Fibroblast of lung (primary cell): ENCODE data around the gene KLHL29. TPM values are rescaled to one million over a fixed set of nuclear protein-coding genes. Genes with fewer than 3 reads are reported as not detected.
A peak's percentile ranks its signal among the peaks of the same experiment; 100 is the strongest.

Experiments used
- DNase-seq, 2 donors: peaks; one replicate each; pipeline versions ENCODE4 v3.0.0 to v3.0.0-alpha.2; 2010; ENCODE audit warnings: low read depth in 2 of 2
- H2AFZ ChIP-seq: 2 replicates; pipeline ENCODE4 v1.5.1; 2012; ENCODE audit warnings: low read length, control low read depth, inconsistent platforms
- H3K27ac ChIP-seq: 2 replicates; pipeline ENCODE4 v1.5.1; 2011; ENCODE audit warnings: low read length, control low read depth; ENCODE audit not compliant: insufficient read depth
- H3K27me3 ChIP-seq: 2 replicates; pipeline ENCODE4 v1.5.1; 2011; ENCODE audit warnings: mild to moderate bottlenecking, low read length; ENCODE audit not compliant: control insufficient read depth, insufficient read depth
- H3K36me3 ChIP-seq: 2 replicates; pipeline ENCODE4 v1.5.1; 2011; ENCODE audit warnings: low read length; ENCODE audit not compliant: control insufficient read depth, insufficient read depth
- H3K4me1 ChIP-seq: 2 replicates; pipeline ENCODE4 v1.5.1; 2011; ENCODE audit warnings: low read length; ENCODE audit not compliant: control insufficient read depth, insufficient read depth; ENCODE audit errors: extremely low read depth
- H3K4me2 ChIP-seq: 2 replicates; pipeline ENCODE4 v1.5.1; 2011; ENCODE audit warnings: low read length, control low read depth; ENCODE audit not compliant: insufficient read depth; ENCODE audit errors: extremely low read depth
- H3K4me3 ChIP-seq, 4 experiments: fragments of 200-600 bp in 1 of 4; sonication (generic) in 1 of 4; replicated peaks in 1 of 4; 2 replicates each; pipeline ENCODE4 v1.5.1; 2011 to 2016; ENCODE audit warnings: low read length in 4 of 4, low read depth in 3 of 4, mild to moderate bottlenecking in 3 of 4, control low read depth in 2 of 4, inconsistent platforms in 1 of 4, mixed read lengths in 1 of 4; ENCODE audit not compliant: insufficient read depth in 1 of 4; ENCODE audit errors: control extremely low read depth in 1 of 4
- H3K79me2 ChIP-seq: 2 replicates; pipeline ENCODE4 v1.5.1; 2012; ENCODE audit warnings: mild to moderate bottlenecking, low read length, inconsistent platforms; ENCODE audit not compliant: control insufficient read depth, insufficient read depth
- H3K9ac ChIP-seq: 2 replicates; pipeline ENCODE4 v1.5.1; 2011; ENCODE audit warnings: mild to moderate bottlenecking, low read length, control low read depth; ENCODE audit not compliant: insufficient read depth
- H3K9me3 ChIP-seq: 2 replicates; pipeline ENCODE4 v1.5.1; 2012; ENCODE audit warnings: low read depth, low read length; ENCODE audit not compliant: control insufficient read depth, insufficient read depth
- H4K20me1 ChIP-seq: 2 replicates; pipeline ENCODE4 v1.5.1; 2011; ENCODE audit warnings: low read length; ENCODE audit not compliant: control insufficient read depth, insufficient read depth; ENCODE audit errors: extremely low read depth
- CTCF ChIP-seq, 2 donors: IDR thresholded peaks in 1 of 2; conservative IDR thresholded peaks in 1 of 2; 1 replicate in 1 of 2; 2 replicates in 1 of 2; pipeline ENCODE4 v1.5.1; 2011 to 2012; ENCODE audit warnings: low read length in 2 of 2, control low read depth in 1 of 2, inconsistent platforms in 1 of 2, low read depth in 1 of 2, mild to moderate bottlenecking in 1 of 2
- EZH2 ChIP-seq: IDR thresholded peaks from 2 replicates; pipeline ENCODE4 v1.5.1; 2012; ENCODE audit warnings: low read length, control low read depth, mild to moderate bottlenecking; ENCODE audit errors: missing control alignments
- polyA plus RNA-seq, 2 donors: library from polyadenylated mRNA; depleted of rRNA in 1 of 2; stranded (reverse) in 1 of 2; unstranded in 1 of 2; fragments of >200 nt; gene quantifications; 2 replicates each; pipeline ENCODE4 v1.2.1, GENCODE V29; 2011 to 2012; ENCODE audit warnings: missing spikeins in 1 of 2
- total RNA-seq: library from RNA; depleted of rRNA; stranded (reverse); fragments of >200 nt; gene quantifications from 2 replicates; pipeline ENCODE4 v1.2.1, GENCODE V29; 2014

Gene KLHL29
- total and polyA plus RNA-seq, 2 donors (not counting 1 experiment from before 2014, with no cell fraction given) = 7.1 to 7.9 TPM

- H3K27me3 ChIP-seq = no peaks in the 10 kb centered on the region
- H3K4me2 ChIP-seq = no peak overlapping the region
- H3K36me3 ChIP-seq = no peaks in the 10 kb centered on the region
- H4K20me1 ChIP-seq = no peaks in the 10 kb centered on the region
- no peaks in the 10 kb centered on the region for H3K4me1 ChIP-seq
- H3K9ac ChIP-seq = no peak overlapping the region
- no peaks in the 10 kb centered on the region for H3K9me3 ChIP-seq
- no peak overlapping the region for H3K4me3 ChIP-seq
- no peak overlapping the region for H3K27ac ChIP-seq
- no peaks in the 10 kb centered on the region for H3K79me2 ChIP-seq
- no peak overlapping the region for H2AFZ ChIP-seq
- no peak for TF ChIP-seq EZH2
- TF ChIP-seq CTCF (conservative IDR thresholded peaks at IDR 0.05 in 1 of 2, IDR thresholded peaks at IDR 0.05 in 1 of 2; ENCODE audit: low read depth in 1 of 2, low read length in 2 of 2) = no peak
- DNase-seq = no peak
Measured at GRCh38 chr2:23503682-23504081, 118.7 kb downstream of the KLHL29 start.

- H3K4me1 ChIP-seq = no peaks in the 10 kb centered on the region
- no peak for DNase-seq
- H3K9ac ChIP-seq = no peak overlapping the region
- no peak for TF ChIP-seq EZH2
- H3K27me3 ChIP-seq = no peaks in the 10 kb centered on the region
- no peaks in the 10 kb centered on the region for H3K36me3 ChIP-seq
- no peaks in the 10 kb centered on the region for H3K79me2 ChIP-seq
- no peak overlapping the region for H3K4me3 ChIP-seq
- no peak overlapping the region for H3K4me2 ChIP-seq
- H4K20me1 ChIP-seq = no peaks in the 10 kb centered on the region
- H3K9me3 ChIP-seq = no peaks in the 10 kb centered on the region
- no peak overlapping the region for H2AFZ ChIP-seq
- no peak overlapping the region for H3K27ac ChIP-seq
Measured at GRCh38 chr2:23504591-23504990, 119.6 kb downstream of the KLHL29 start.

GRCh38 chr2:23505218-23505983, 120.4 kb downstream of the KLHL29 start:
- no peak for TF ChIP-seq EZH2
- TF ChIP-seq CTCF (conservative IDR thresholded peaks at IDR 0.05 in 1 of 2, IDR thresholded peaks at IDR 0.05 in 1 of 2; ENCODE audit: low read depth in 1 of 2, low read length in 2 of 2) = peak in 1 of 2 donors; percentile 1
- no peaks in the 10 kb centered on the region for H3K9me3 ChIP-seq
- H4K20me1 ChIP-seq = no peaks in the 10 kb centered on the region
- no peak overlapping the region for H3K27ac ChIP-seq
- no peak for DNase-seq
- no peak overlapping the region for H3K9ac ChIP-seq
- H3K27me3 ChIP-seq = no peaks in the 10 kb centered on the region
- H3K4me2 ChIP-seq = no peak overlapping the region
- no peaks in the 10 kb centered on the region for H3K4me1 ChIP-seq
- no peak overlapping the region for H2AFZ ChIP-seq
- H3K4me3 ChIP-seq = no peak overlapping the region
- no peaks in the 10 kb centered on the region for H3K79me2 ChIP-seq
- H3K36me3 ChIP-seq = no peaks in the 10 kb centered on the region
